Measurements from ENCODE around the gene FTH1. TPM values are rescaled to one million over a fixed set of nuclear protein-coding genes. Genes with fewer than 3 reads are reported as not detected.

The FTH1 gene
- total RNA-seq, 1 experiment from 2014 or later, result 3,345 TPM

DNA sequence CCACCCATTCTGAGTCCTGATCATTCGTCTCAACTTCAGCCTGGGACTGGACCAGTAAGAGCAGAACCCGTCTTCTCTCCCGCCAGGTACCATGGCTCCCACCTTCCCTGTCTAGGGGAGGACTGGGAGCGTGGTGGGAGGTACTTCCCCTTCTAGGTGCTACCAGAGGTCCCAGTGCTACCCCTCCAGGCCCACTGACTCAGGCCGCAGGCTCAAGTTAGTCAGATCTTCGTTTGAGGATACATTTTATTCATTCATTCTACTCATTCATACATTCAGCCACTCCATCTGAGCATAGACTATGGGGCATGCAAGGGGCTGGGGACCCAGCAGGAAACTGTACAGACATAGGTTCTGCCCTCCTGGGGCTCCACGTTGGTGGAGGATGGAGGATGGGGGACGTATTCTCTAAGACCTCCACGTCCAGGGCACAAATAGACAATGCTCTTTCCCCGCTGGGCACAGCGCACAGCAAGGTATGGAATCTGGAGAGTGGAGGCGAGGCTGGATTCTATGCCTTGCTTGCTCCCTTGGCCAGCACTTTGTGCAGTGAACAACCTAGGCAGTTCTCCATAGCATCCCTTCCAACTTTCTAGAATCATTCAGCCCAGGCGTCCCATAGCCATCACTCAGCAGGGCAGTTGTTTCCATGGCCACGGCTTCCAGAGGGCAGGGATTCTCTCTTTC lies 49.0 kb downstream of the FTH1 start:
- Histone ChIP-seq H3K4me3 (replicated peaks in 1 of 2; ENCODE audit: low read depth in 1 of 2, low read length in 2 of 2) (peak overlapping the region in 1 of 2 experiments; percentile 64; a peak in 2 of 4 replicates), H3K4me1 (ENCODE audit: control insufficient read depth in 1 of 2, insufficient read depth in 2 of 2, low read length in 2 of 2) (peaks cover 5 to 16% of the 10 kb centered on the region in 2 experiments; a peak in 3 of 4 replicates), H3K27ac (ENCODE audit: low read depth, low read length) (no peak overlapping the region), H4K20me1 (ENCODE audit: insufficient read depth) (no peaks in the 10 kb centered on the region), H3K9ac (ENCODE audit: low read length) (peak overlapping the region; percentile 65; the same call in 1 of the 2 replicates), H3K27me3 (ENCODE audit: insufficient read depth, low read length) (no peaks in the 10 kb centered on the region), H3K79me2 (ENCODE audit: insufficient read depth, low read length) (no peaks in the 10 kb centered on the region), H3K9me2 (ENCODE audit: insufficient read depth) (no peaks in the 10 kb centered on the region), H2AFZ (ENCODE audit: low read depth, low read length, poor library complexity, severe bottlenecking) (no peak overlapping the region), H3K4me2 (ENCODE audit: low read length) (peak overlapping the region; percentile 88), H3K9me3 (ENCODE audit: control insufficient read depth in 1 of 2, insufficient read depth in 1 of 2, low read depth in 1 of 2, low read length in 2 of 2) (no peaks in the 10 kb centered on the region), H3K36me3 (ENCODE audit: control insufficient read depth in 1 of 2, insufficient read depth in 2 of 2, low read length in 2 of 2) (no peaks in the 10 kb centered on the region)
- ChIA-PET POLR2A (no interaction called here), CTCF (interaction anchor here (0.7 kb wide), 1 partner anchor 190 kb away, joined by 3 read pairs; no protein-coding TSS in a partner anchor), RAD21 (ENCODE audit: low non-redundant PET in 1 of 2, low total read pairs in 2 of 2, uncharacterized antibody in 2 of 2, unreplicated experiment in 2 of 2) (no interaction called here)
- intact Hi-C loops (cut with micrococcal nuclease), result no loop called here
- DNase-seq (ENCODE audit: low read depth, low spot score) (no peak), ATAC-seq (no peak)
- BruUV-seq (replicated peaks), result no TSS peak
- TF ChIP-seq, protein P1, sequence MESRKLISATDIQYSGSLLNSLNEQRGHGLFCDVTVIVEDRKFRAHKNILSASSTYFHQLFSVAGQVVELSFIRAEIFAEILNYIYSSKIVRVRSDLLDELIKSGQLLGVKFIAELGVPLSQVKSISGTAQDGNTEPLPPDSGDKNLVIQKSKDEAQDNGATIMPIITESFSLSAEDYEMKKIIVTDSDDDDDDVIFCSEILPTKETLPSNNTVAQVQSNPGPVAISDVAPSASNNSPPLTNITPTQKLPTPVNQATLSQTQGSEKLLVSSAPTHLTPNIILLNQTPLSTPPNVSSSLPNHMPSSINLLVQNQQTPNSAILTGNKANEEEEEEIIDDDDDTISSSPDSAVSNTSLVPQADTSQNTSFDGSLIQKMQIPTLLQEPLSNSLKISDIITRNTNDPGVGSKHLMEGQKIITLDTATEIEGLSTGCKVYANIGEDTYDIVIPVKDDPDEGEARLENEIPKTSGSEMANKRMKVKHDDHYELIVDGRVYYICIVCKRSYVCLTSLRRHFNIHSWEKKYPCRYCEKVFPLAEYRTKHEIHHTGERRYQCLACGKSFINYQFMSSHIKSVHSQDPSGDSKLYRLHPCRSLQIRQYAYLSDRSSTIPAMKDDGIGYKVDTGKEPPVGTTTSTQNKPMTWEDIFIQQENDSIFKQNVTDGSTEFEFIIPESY (IDR thresholded peaks at IDR 0.05; ENCODE audit: extremely low read depth, insufficient replicate concordance, low read length), result no peak
- no peak for TF ChIP-seq TCF7L2 (IDR thresholded peaks at IDR 0.05; ENCODE audit: borderline replicate concordance, extremely low read depth, insufficient read depth, insufficient read length)
- no peak for TF ChIP-seq SIN3A (IDR thresholded peaks at IDR 0.05; ENCODE audit: low read depth)
- TF ChIP-seq JUND (IDR thresholded peaks at IDR 0.05), result no peak
- no peak for TF ChIP-seq FOSL1 (IDR thresholded peaks at IDR 0.05; ENCODE audit: low read depth)
- no peak for TF ChIP-seq EZH2 (IDR thresholded peaks at IDR 0.05)
- no peak for TF ChIP-seq CEBPB (IDR thresholded peaks at IDR 0.05; ENCODE audit: low read depth)
- TF ChIP-seq SP1 (IDR thresholded peaks at IDR 0.05; ENCODE audit: low read depth), result no peak
- no peak for TF ChIP-seq POLR2A (IDR thresholded peaks at IDR 0.05; ENCODE audit: borderline replicate concordance, extremely low read depth, insufficient read depth, insufficient read length)
